Measurements from ENCODE around the gene DSPP.

DNA sequence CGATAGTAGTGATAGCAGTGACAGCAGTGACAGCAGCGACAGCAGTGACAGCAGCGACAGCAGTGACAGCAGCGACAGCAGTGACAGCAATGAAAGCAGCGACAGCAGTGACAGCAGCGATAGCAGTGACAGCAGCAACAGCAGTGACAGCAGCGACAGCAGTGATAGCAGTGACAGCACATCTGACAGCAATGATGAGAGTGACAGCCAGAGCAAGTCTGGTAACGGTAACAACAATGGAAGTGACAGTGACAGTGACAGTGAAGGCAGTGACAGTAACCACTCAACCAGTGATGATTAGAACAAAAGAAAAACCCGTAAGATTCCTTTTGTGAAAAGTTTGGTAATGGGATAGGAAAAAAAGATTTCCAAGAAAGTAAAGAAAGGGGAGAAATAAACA, 7.9 kb downstream of the DSPP start:
- TF ChIP-seq CTCF (IDR thresholded peaks at IDR 0.05) (no peak), POLR2A (IDR thresholded peaks at IDR 0.05) (no peak)

Data from Peyer's patch (tissue), 4 donors.